GM21381 (cell line): ENCODE data around the gene UBL4A.
A peak's percentile ranks its signal among the peaks of the same experiment; 100 is the strongest.
"Not testable (repeated sequence)": the region's sequence is repeated elsewhere in the genome, so short reads cannot be mapped to it uniquely, and the experiment has no call there.

Experiments
- ATAC-seq: cut with Tn5 transposase; IDR thresholded peaks from one replicate; pipeline ENCODE4 v1.9.1; 2021; ENCODE audit warnings: mild to moderate bottlenecking, moderate library complexity; ENCODE audit not compliant: unreplicated experiment

The UBL4A gene

DNA sequence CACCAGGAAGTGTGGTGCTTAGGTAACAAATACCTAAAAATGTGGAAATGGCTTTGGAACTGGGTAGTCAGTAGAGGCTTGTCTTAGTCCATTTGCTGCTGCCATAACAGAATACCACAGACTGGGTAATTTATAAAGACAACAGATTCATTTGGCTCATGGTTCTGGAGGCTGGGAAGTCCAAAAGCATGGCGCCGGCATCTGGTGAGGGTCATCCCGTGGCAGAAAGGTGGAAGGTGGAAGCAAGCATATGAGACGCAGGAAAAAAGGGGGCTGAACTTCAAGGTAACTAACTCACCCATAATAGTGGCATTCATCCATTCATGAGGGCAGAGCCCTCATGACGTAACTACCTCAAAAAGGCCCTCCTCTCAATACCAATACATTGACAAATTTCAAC lies 23.0 kb upstream of the UBL4A start:
- ATAC-seq: no peak

DNA sequence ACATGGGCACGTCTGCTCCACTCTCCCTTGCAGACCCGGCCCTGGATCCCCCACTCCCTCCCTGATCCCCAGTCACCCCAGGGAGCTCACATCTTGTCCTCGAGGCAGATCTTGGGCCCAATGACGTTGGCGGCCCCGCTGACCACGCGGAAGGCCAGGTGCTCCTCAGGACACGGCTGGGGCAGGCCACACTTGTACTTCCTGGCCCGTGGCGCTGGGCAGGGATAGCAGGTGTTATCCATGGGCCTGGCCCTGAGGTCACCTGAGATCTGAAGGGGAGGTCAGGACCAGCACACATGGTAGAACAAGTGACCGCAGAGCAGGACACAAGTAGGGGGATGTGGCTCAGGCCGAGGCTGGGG lies 21.9 kb upstream of the UBL4A start:
- no peak for ATAC-seq

DNA sequence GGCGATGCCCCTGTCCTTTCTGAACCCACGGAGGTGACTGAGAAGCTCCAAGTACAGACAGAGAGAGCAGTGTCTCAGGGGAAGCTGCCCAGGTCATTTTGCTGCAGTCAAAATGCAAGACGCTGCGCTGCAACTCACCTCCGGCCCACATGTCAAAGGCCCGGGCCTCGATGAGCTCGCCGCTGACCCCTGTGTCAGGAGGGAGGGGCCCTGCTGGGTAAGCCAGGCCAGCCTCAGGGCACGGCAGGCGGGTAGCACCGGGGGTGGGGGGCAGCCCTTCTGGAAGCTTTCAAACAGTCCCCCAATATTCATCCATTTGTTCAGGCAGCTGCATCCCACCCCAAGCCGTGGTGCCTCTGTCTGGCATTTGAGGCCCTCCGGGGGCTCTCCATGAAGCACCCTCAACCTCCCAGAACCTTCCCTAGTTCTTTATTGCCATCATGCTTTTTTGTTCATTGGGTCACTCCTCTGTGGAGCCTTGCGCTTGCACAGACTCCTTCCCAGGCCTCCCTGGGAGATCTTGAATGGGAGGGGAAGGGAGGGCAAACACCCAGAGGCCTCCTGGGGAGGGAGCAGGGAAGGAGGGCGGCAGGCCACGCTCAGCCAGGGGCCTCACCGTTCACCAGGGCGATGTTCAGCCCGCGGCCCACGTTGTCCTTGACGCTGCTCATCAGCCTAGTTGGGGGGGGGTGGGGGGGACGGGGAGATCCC lies 21.4 kb upstream of the UBL4A start:
- ATAC-seq: no peak

DNA sequence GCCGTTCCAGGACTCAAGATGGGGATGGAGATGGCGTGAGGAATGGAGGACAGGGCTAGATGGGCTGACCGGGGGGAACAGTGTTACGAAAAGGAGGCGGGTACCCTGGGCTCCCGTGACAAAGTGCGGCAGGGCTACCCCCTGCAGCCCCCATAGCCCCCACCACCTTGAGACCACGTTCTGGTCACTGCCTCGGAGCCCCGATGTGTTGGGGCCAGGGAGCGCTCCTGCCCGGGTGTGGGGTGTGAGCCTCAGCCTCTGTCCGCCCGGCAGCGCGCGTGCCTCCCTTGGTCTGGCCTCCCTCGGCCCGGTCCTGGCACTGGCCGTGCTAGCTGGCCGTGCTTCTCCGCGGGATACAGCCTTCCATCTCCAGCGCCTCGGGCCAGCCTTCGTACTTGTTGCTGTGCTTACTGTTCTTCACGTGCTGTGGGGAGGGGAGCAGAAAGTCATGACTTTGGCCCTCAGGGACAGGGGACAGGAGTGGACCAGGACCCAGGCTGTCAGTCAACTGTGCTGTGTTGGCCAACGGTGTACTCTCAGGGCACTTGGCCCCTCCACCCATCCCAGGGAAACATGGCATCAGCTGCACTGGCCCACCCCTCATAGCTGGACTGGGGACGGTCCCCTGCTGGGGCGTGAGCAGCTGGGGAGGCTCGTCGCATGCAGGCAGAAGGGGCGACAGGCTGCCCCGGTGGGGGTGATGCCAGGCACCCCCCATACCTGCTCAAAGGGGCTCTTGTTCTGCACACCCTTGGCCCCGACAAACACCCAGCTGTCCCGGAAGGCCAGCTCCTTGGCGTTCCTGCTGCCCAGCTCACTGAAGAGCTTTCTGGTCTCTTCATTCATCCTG lies 20.3 kb upstream of the UBL4A start:
- no peak for ATAC-seq

DNA sequence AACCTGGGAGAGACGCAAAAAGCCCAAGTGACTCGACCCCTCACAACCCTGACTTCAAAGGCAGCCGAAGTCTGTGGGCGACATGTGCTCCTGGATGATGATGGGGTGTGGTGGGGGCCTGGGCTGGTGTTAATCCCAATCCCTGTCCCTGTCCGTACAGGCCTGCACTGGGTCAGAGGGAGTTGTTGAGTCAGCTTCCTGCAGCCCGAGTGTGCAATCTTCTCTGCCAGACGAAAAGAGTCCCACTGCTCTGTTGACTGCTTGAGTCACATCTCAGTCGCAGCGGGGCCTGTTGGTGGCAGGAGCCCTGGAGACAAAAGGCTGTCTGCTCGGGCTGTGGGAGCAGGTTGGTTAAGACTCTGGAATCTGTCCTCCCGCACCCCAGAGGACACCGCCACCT lies 19.3 kb upstream of the UBL4A start:
- no peak for ATAC-seq

DNA sequence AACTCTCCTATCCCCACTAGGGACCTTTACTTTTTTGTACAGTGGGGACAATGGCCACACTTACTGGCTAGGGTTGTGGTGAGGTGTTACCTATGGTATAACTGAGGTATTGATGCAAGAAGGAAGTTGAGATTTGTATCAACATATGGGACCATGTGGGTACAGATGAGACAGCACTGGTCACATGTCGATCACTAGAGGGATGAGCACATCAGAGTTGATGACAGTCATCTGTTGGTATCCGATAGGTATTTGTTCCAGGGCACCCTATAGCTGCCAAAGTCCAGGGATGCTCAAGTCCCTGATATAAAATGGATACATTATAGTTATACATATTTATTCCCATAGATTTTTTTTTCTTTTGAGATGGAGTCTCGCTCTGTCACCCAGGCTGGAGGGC lies 16.6 kb upstream of the UBL4A start:
- no peak for ATAC-seq

DNA sequence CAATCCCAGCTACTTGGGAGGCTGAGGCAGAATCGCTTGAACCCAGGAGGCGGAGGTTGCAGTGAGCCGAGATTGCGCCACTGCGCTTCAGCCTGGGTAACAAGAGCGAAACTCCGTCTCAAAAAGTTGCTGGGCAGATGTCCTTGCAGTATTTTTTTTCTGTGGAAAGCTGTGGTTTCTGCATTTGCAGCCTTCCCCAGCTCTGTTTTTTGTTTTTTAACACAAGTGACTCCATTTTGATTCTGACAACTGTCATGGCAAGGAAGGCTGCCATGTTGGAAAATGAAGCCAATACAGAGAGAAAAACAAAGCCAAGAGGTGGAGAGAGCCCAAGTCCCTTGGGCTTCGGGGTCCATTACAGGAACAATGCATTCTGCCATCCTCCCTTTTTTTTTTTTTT lies 15.7 kb upstream of the UBL4A start:
- no peak for ATAC-seq

DNA sequence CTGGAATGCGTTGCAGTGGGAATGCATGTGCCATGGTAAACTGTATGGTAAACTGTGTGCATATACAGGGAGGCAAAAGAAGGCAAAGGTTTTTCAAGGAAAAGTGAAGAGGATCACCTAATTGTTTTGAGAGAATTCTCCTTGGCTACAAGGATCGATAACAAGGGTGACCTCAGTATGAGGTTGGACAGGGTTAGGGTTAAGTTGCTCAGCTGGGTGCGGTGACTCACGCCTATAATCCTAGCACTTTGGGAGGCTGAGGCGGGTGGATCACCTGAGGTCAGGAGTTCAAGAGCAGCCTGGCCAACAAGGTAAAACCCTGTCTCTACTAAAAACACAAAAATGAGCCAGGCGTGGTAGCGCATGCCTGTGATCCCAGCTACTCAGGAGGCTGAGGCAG lies 15.0 kb upstream of the UBL4A start:
- not testable (repeated sequence) for ATAC-seq

DNA sequence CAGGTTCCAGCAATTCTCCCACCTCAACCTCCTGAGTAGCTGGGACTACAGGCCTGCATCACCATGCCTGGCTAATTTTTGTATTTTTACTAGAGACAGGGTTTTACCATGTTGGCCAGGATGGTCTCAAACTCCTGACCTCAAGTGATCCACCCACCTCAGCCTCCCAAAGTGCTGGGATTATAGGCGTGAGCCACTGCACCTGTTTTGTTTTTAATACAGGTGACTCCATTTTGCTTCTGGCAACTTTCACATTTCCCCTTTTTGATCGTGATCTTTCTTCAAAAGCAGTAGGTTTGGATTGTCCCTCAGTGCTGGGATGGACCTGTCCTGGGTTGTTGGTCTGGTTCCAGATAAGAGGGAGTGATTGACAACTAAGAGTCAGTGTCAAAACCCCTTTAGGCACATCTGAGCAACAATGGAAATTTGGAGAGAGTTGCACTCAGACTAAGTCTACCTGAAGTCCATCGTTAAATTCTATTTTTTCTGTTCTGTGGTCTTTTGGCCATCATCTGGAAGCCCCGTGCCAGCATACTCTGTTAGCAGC lies 10.2 kb upstream of the UBL4A start:
- not testable (repeated sequence) for ATAC-seq

DNA sequence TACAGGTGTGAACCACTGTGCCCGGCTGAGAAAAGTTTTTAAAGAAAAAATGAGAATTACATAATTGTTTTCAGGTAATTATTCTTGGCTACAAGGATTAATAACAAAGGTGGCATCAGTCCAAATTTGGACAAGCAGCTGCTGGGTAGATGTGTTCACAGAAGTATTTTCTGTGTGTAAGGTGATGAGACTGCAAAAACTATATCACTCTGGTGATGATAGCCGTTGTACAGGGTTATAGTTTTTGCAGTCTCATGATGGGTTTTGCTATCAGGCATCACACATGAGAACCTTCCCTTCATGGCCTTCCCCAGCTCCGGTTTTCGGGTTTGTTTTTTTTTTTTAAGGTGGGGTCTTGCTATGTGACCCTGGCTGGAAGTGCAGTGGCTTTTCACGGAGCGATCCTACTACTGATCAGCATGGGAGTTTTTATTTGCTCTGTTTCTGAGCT lies 9.1 kb upstream of the UBL4A start:
- no peak for ATAC-seq

DNA sequence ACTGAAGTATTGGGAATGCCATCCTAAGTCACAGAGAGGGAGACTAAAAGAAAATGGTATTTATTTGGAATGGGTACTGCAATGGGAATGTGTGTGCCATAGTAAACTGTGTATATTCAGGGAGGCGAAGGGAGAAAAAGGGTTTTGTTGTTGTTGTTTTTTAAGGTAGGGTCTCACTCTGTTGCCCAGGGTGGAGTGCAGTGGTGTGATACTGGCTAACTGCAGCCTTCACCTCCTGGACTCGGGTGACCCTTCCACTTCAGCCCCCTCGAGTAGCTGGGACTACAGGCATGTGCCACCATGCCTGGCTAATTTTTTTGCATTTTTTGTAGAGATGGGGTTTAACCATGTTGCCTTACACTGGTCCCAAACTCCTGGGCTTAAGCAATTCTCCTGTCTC lies 8.3 kb upstream of the UBL4A start:
- ATAC-seq: no peak

DNA sequence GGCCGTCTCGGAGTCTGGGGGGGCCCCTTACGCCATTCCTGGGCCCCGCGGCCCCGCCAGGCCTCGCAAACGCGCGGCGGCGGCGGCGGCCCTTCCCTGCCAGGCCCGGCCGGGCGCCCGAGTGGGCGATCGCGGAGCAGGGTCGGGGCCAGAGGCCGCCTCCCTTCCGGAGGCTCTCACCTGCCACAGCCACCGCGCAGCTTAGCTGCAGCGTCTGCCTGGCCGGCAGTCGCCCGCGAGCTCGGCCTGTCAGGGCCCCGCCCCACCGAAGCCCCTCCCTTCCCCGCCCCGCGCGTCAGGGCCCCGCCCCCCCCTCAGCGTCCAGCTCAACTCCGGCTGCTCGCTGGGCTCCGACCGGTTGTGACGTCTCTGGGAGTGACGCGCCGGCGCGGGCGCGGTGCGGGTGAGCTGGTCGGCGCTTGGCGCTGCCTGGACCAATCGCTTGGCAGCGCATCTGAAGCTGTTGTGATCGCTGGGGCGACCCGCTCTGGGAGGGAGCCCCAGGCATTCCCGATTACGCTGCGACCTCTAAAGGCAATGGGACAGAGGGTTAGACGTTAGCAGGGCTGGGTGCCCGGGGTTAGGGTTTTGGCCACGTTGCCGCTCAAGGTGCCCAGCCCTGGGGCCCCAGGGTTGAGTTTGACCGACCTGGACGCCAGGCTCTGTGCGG lies 4.1 kb upstream of the UBL4A start, which contains the start of gene SLC10A3:
SLC10A3 (minus strand) TSS at position 216 of the 670 bp plus-strand sequence. CDS start 1,689 bp downstream, outside the sequence.
- peak; percentile 76 for ATAC-seq

DNA sequence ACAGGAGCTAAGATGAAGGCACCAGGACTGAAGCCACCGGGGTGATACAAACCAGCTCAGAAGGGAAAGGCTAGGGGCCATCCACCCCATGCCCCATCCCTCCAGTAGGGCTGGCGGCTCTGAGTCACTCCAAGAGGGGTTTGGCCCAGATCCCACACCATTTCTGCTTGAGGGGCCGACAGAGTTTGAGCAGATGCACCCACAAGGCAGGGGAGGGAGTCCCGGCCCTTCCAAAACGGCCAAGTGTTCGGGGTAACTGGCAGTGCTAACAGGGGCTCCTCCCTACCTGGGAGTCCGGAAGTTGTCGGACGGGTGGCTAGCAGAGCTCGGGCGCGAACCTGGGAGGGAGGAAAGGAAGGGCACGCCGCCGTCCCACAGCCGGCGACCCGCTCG lies 3.6 kb upstream of the UBL4A start:
- ATAC-seq: peak; percentile 12

DNA sequence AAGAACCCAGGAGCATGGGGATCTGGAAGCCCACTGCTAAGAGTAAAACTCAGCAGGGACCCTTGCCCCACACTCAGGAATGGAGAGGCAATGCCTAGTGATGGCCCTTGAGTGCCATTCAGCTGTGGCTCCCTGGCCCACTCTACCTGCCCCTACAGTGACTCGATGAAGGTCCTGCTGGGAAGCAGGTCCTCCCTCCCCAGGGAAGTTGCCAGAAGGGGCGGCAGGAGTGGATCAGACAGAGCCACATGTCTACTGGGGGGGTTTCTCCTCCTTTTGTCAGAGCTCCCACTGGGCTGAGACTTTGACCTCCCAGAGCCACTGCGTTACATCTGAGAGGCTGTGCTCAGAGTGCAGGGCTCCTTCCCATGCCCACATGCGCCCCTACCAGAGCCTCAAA lies 2.8 kb upstream of the UBL4A start:
- ATAC-seq: no peak

DNA sequence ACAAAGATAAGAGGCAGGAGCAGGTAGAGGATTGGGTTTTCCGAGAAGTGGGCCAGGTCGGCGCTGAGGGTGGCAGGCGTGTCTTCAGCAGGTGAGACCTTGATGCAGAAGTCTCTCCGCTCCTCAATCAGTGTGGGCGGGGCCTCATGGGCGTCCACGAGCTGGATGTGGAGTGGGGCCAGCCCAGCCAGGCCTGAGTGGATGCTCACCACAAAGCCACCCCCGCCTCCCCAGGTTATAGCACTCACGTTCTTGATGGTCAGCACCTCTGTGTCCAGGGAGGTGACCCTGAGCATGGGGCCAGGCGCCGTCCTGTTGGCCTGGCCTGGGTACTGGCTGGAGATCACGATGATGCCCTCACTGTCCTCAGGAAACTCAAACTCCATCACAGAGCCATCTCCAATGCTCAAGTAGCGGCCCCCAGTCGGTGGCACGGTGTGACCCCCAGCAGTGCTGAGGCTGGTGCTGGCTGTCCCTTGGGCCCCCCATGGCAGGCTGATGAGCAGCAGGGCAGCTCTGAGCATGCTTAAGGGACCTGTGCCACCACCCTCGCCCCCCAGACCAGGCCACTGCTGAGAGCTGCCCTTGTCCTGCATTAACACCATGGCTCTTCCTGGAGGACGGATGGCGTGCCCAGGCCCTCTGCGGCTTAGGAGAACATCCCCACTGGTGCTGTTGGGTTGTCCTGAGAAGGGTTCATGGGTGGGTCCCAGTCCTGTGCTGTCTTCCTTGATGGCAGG lies 2.1 kb upstream of the UBL4A start:
- ATAC-seq: no peak

DNA sequence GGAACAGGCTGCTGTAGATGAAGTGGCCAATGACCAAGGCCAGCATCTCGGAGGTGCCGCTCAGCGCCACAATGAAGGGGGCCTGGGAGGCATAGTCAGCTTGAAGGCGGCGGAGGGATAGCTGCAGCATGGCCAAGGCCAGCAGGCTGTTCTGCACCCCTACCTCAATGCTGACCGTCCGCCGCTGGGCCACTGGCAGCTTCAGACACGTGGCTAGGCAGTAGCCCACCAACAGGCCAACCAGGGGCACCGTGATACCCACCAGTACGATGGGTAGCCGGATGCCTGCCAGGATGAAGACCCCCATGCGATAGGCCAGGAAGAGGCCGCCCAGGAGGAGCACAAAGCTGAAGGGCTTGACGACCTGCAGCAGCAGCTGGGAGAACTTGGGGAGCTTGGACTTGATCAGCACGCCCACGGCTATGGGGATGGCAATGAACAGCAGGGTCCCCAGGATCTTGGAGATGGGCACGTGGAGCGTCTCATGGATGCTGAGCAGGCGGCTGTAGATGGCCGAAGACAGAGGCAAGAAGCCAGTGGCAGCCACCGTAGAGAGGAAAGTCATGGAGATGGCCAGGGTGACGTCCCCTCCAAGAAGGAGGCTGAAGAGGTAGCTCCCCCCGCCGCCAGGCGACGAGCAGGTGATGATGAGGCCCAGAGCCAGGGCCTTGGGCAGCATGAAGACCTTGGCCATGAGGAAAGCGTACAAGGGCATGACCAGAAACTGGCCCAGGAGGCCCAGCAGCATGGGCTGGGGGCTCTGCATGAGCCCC lies 1.3 kb upstream of the UBL4A start:
- ATAC-seq: no peak

DNA sequence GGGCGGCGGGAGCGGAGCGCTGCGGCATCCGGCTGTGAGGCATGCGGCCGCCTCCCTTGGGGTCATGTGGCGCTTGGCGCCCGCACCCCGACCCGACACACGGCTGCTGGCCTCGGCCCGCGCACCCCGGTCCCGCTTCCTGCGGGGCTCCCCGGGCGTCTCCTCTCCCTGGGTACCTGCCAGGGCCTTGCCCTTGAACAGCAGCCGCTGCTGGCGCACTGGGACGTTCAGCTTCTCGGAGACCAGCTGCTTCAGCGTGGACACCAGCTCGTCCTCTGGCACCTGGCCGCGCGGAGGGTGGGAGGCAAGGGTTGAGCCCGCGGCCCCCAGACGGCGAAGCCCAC lies 391 bp downstream of the UBL4A start:
- ATAC-seq: no peak

DNA sequence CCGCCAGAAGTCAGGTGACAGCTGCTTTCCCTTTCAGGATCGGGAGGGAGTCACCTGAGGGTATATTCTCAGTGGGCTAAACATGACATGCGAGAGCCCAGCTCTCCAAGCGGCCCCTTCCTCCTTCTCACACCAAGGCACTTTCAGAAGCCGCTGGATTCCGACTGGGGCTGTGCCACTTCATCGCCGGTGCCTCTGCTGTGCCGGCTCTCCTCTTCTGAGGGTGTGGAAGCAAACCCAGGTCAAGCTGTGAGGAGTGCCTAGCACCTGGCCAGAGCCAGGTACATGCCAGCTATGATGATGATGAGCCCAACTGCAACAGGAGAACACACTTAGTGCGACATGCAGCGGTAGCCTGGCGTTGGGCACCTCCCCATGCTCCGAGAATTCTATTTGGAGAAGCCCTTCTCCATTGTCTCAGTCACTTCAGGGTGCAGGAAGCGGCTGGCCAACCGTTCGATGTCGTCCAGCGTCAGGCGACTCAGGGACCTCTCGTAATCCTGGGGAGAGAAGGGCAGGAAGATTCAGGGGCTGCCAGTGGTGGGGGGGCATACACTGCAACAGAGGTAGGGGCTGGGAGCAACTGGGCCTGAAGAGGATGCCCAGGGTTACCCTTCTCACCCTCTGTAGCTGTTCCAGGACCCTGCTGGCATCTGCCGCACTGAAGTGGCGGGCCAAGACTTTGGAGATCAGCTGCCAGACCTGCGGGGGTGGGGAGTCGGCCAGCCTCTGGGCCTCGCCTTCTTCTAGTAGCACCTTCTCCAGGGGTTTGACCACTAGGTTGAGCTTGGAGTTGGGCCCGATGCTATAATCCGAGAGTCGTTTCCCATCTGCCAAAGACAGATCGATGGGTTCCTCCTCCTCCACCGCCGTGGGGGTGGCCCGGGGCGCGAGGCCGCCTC lies 1.0 kb downstream of the UBL4A start:
- ATAC-seq: no peak
